Measurements from ENCODE around the gene TNKS1BP1.

TNKS1BP1 gene

DNA sequence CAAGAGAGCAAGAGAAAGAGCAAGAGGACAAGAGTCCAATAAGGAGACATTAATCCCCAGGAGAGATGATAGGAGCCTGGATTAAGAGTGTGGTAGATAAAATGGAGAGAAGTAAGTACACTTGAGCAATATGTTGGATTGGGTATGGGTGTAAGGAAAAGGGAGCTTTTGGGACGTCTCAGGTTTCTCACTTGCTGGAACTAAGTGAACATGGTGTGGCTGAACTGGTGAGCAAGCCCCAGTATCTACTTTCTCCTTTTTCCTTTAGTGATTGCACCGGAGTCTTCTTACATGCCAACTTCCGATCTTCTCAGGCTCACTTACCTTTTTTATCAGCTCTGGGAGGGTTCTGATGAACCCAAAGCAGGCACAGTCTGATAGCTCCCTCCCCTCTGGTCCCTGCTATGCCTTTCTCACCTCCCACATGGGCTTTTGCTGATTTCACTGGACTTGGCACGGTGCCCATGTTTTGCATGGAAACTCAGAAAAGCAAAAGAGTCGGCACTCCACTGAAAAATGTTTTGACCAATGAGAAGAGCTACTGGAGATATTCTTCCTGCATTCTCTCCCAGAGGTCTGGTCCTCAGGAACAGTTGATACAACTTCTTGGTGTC, 73.2 kb downstream of the TNKS1BP1 start:
- no peak for DNase-seq

DNA sequence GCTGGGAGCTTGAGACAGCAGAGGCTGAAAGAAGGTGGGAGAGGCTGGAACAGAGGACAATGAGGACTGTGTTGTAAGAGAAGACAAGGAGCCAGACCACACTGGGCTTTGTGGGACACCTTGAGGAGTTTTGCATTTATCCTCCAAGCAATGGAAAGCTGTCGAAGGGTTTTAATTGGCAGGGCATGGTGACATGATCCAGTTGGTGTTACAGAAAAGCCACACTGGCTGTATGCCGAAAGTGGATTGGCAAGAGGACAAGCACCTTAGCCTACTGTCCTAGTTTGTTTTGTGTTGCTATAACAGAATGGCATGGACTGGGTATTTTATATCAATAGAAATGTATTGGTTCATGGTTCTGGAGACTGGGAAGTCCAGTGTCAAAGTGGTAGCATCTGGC, 73.7 kb downstream of the TNKS1BP1 start:
- DNase-seq: no peak
